ENCODE results near the gene HYAL2. TPM values are rescaled to one million over a fixed set of nuclear protein-coding genes. Genes with fewer than 3 reads are reported as not detected.

The HYAL2 gene
- total RNA-seq, 6 donors from 2014 or later = 120 to 389 (median 226) TPM

DNA sequence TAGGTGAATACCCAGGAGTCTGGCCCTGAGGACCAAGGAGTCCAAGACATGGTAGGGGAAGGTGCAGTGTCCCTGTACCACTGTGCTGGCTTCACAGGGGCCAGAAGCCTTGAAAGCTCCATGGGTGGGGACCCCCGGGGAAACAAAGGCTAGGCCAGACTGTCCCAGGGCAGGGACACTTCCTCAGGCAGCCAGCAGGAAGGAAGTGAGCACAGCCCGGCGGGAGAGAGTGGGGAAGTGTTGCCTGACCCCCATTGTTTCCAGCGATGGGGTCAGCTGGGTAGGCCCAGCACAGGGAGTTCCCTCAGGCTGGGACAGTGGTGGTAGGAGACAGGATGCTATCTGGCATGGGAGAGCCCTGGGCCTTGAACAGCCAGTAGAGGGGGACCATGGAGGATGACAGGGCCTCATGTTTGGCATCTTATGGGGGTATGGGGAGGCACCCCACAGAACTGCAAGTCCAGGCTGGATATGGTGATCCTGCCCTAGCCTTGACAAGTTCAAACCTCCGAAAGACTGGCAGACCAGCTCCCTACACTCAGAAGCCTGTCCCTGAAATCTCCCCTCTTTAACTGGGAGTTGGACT is 1.2 kb upstream of the HYAL2 start:
- WGBS, 2 donors = 20 to 63% methylated on average over 3 to 5 of the region's 5 CpGs
- peaks cover 3 to 41% (median 26%) of the 10 kb centered on the region in 4 donors for H3K36me3 ChIP-seq
- ATAC-seq (ENCODE audit: low FRiP score in 2 of 2) (peak in 1 of 2 donors; percentile 23), DNase-seq (peak in 1 of 2 donors; percentile 74)
- H3K9me3 ChIP-seq = no peaks in the 10 kb centered on the region
- H3K27me3 ChIP-seq = no peaks in the 10 kb centered on the region
- TF ChIP-seq POLR2A (IDR thresholded peaks at IDR 0.05) = peak in 2 of 4 donors; percentile 12 to 23
- TF ChIP-seq, protein P1, sequence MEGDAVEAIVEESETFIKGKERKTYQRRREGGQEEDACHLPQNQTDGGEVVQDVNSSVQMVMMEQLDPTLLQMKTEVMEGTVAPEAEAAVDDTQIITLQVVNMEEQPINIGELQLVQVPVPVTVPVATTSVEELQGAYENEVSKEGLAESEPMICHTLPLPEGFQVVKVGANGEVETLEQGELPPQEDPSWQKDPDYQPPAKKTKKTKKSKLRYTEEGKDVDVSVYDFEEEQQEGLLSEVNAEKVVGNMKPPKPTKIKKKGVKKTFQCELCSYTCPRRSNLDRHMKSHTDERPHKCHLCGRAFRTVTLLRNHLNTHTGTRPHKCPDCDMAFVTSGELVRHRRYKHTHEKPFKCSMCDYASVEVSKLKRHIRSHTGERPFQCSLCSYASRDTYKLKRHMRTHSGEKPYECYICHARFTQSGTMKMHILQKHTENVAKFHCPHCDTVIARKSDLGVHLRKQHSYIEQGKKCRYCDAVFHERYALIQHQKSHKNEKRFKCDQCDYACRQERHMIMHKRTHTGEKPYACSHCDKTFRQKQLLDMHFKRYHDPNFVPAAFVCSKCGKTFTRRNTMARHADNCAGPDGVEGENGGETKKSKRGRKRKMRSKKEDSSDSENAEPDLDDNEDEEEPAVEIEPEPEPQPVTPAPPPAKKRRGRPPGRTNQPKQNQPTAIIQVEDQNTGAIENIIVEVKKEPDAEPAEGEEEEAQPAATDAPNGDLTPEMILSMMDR (IDR thresholded peaks at IDR 0.05) = peak in 5 of 6 experiments; percentile 18 to 72 (median 49)
- peak; percentile 95 to 96 for TF ChIP-seq POLR2AphosphoS5 (IDR thresholded peaks at IDR 0.05)
- TF ChIP-seq EP300 (IDR thresholded peaks at IDR 0.05) = peak; percentile 85 to 99 (median 96)
- H3K27ac ChIP-seq = peak overlapping the region; percentile 94 to 97 (median 95)
- peaks cover 60 to 84% (median 74%) of the 10 kb centered on the region in 4 donors for H3K4me1 ChIP-seq
- H3K4me3 ChIP-seq = peak overlapping the region in 3 of 4 donors; percentile 65 to 96 (median 79)

DNA sequence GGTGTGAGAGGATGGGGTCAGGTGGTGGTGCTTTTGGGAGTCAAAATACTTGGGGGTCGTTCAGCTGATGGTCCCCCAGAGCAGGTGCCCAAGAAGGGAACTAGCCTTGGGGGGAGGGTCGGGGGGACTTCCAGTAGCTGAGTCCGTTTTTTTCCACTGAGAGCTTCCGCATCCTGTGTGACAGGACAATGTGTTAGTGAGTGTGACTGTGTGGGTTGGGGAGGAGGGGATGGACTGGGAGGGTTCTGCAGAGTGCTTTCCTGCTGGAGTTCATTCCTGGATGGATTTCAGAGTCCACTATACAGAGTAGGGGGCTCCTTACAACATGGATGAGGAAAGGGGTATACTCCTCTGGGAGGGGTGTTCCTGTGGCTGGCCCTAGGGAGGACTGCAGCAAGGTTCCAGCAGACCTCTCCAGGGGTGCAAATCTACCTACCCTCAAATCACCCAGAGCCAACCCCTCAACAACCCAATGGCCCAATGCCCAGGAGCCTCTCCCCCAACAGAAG is 601 bp upstream of the HYAL2 start:
- WGBS, 2 donors = 30 to 47% methylated on average over 3 to 4 of the region's 4 CpGs
- H3K36me3 ChIP-seq = peaks cover 5 to 46% (median 30%) of the 10 kb centered on the region in 4 donors
- peak overlapping the region in 3 of 4 donors; percentile 65 to 96 (median 79) for H3K4me3 ChIP-seq
- H3K27me3 ChIP-seq = no peaks in the 10 kb centered on the region
- H3K27ac ChIP-seq = peak overlapping the region; percentile 94 to 97 (median 95)
- TF ChIP-seq POLR2AphosphoS5 (IDR thresholded peaks at IDR 0.05) (peak in 1 of 2 donors; percentile 5), EP300 (IDR thresholded peaks at IDR 0.05) (peak in 2 of 4 donors; percentile 26 to 80), POLR2A (IDR thresholded peaks at IDR 0.05) (no peak)
- TF ChIP-seq, protein P1 (IDR thresholded peaks at IDR 0.05) = no peak
- no peaks in the 10 kb centered on the region for H3K9me3 ChIP-seq
- peak in 1 of 2 donors; percentile 70 for DNase-seq
- H3K4me1 ChIP-seq = peaks cover 65 to 84% (median 77%) of the 10 kb centered on the region in 4 donors
- peak in 1 of 2 donors; percentile 34 for ATAC-seq (ENCODE audit: low FRiP score in 2 of 2)

DNA sequence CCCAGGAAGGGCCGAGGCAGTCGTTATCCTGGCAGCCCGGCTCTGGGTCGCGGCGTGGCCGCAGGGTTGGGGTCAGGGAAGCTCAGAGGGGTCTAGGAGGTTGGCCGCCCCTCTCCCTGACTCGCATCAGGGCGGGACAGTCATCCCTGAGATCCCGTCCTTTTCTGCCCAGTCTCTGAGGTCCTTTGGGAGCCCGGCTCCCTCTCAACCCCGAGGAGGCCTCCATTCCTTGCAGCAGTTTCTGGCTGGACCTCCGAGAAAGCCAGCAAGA is 495 bp downstream of the HYAL2 start:
- Histone ChIP-seq H3K36me3 (peaks cover 9 to 57% (median 39%) of the 10 kb centered on the region in 4 donors), H3K4me1 (peaks cover 71 to 87% (median 82%) of the 10 kb centered on the region in 4 donors), H3K4me3 (peak overlapping the region; percentile 65 to 96 (median 74)), H3K27ac (peak overlapping the region; percentile 94 to 97 (median 95)), H3K27me3 (no peaks in the 10 kb centered on the region), H3K9me3 (no peaks in the 10 kb centered on the region)
- DNase-seq = peak in 1 of 2 donors; percentile 88
- WGBS, 2 donors = 19 to 27% methylated on average over 2 to 7 of the region's 14 CpGs
- peak in 1 of 4 donors; percentile 47 for TF ChIP-seq POLR2A (IDR thresholded peaks at IDR 0.05)
- TF ChIP-seq POLR2AphosphoS5 (IDR thresholded peaks at IDR 0.05) = no peak
- TF ChIP-seq, protein P1 (IDR thresholded peaks at IDR 0.05) = peak in 1 of 6 experiments; percentile 4
- no peak for ATAC-seq (ENCODE audit: low FRiP score in 2 of 2)

DNA sequence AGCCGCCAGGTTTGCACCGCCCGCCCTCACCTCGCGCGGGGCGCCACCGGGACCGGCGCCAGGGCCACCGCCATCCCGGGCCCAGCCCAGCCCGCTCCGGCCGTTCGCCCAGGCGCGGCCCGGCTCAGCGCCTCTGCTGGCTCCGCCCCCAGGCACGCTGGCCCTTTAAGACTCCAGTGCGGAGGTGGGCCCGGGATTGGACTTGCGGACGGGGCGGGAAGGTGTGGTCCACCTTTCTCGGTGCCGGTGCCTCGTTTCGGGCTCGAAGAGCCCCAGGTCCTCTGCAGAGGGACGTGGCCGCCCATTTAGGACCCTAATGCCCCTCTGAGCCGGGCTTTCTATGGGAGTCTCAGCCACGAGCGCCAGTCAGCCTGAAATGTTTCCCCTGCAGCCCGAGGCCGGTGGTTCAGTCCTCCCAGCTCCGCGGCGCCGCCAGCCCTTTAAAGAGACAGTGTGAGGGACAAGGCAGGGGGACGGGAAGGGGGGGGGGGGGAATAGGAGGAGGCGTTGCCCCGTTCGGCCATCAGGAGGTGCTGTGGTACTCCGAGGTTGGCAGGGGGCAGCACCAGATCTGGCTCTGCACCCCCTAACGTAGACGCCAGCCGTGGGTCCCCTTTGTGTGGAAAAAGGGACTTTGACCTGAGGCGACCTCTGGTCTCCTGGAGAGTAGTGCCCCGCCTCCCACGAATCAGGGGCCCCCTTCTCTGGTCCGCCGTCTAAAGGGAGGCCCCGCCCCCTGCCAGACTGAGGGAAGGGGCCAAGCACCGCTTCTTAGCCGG is 1.0 kb downstream of the HYAL2 start:
- Histone ChIP-seq H3K4me3 (peak overlapping the region; percentile 65 to 96 (median 74)), H3K27ac (peak overlapping the region; percentile 94 to 97 (median 95)), H3K9me3 (no peaks in the 10 kb centered on the region), H3K27me3 (no peaks in the 10 kb centered on the region), H3K36me3 (peaks cover 9 to 62% (median 40%) of the 10 kb centered on the region in 4 donors), H3K4me1 (peaks cover 73 to 87% (median 82%) of the 10 kb centered on the region in 4 donors)
- peak in 3 of 4 donors; percentile 24 to 89 (median 44) for TF ChIP-seq POLR2A (IDR thresholded peaks at IDR 0.05)
- no peak for TF ChIP-seq EP300 (IDR thresholded peaks at IDR 0.05)
- TF ChIP-seq POLR2AphosphoS5 (IDR thresholded peaks at IDR 0.05) = peak in 1 of 2 donors; percentile 32
- TF ChIP-seq, protein P1 (IDR thresholded peaks at IDR 0.05) = peak; percentile 37 to 74 (median 52)
- WGBS, 2 donors = 3% methylated on average over 21 of the region's 59 CpGs; no CpG with 5 or more reads in 1 of the 2 donors
- DNase-seq (peak; percentile 90 to 95), ATAC-seq (ENCODE audit: low FRiP score in 2 of 2) (peak; percentile 78 to 92)

All from upper lobe of left lung (tissue), 6 donors.